HepG2 (cell line): Measurements from ENCODE around the gene GRAMD1A. TPM values are rescaled to one million over a fixed set of nuclear protein-coding genes. Genes with fewer than 3 reads are reported as not detected.

Experiments
- BHLHE40 ChIP-seq: IDR thresholded peaks from 2 replicates; pipeline ENCODE4 v1.6.1; 2011; ENCODE audit warnings: low read length, improper control_type of control experiment
- CCDC6 ChIP-seq: sonication (generic); formaldehyde crosslinking; IDR thresholded peaks from 2 replicates; pipeline ENCODE4 v1.8.1; 2022; ENCODE audit warnings: mild to moderate bottlenecking, missing genetic modification reagents, moderate library complexity
- CEBPB ChIP-seq: IDR thresholded peaks from 2 replicates; pipeline ENCODE4 v1.6.1; 2011; ENCODE audit warnings: low read depth, low read length, improper control_type of control experiment, borderline replicate concordance
- JARID2 ChIP-seq: sonication (generic); formaldehyde crosslinking; IDR thresholded peaks from 2 replicates; pipeline ENCODE4 v1.8.1; 2023; ENCODE audit warnings: missing genetic modification reagents, inconsistent platforms; ENCODE audit not compliant: insufficient replicate concordance
- JDP2 ChIP-seq: sonication (generic); formaldehyde crosslinking; IDR thresholded peaks from 2 replicates; pipeline ENCODE4 v1.8.1; 2022; ENCODE audit warnings: missing genetic modification reagents, borderline replicate concordance
- NFE2L2 ChIP-seq: fragments of 150-350 bp; IDR thresholded peaks from 2 replicates; pipeline ENCODE4 v1.6.1; 2014; ENCODE audit warnings: low read length
- RNF2 ChIP-seq: fragments of 450-650 bp; conservative IDR thresholded peaks from 2 replicates; pipeline ENCODE4 v1.6.1; 2016; ENCODE audit warnings: low read depth
- SOX5 ChIP-seq: IDR thresholded peaks from 2 replicates; pipeline ENCODE4 v1.6.1; 2016; ENCODE audit warnings: borderline replicate concordance
- TBX3 ChIP-seq: fragments of 450-650 bp; IDR thresholded peaks from 2 replicates; pipeline ENCODE4 v1.6.1; 2017; ENCODE audit warnings: antibody characterized with exemption, mild to moderate bottlenecking, inconsistent platforms, borderline replicate concordance
- TEAD3 ChIP-seq: optimal IDR thresholded peaks from 2 replicates; pipeline ENCODE3; 2016; ENCODE audit warnings: borderline replicate concordance
- U2AF1 ChIP-seq: fragments of 200-400 bp; formaldehyde crosslinking; optimal IDR thresholded peaks from 2 replicates; pipeline ENCODE3; 2017; ENCODE audit warnings: mild to moderate bottlenecking, low read depth, low read length
- ZBTB38 ChIP-seq: sonication (generic); formaldehyde crosslinking; IDR thresholded peaks from 2 replicates; pipeline ENCODE4 v1.5.1; 2020; ENCODE audit warnings: mild to moderate bottlenecking, missing genetic modification reagents
- ZNF207 ChIP-seq: fragments of 450-650 bp; IDR thresholded peaks from 2 replicates; pipeline ENCODE4 v1.6.1; 2016; ENCODE audit warnings: antibody characterized with exemption, borderline replicate concordance
- ZNF720 ChIP-seq: sonication (generic); formaldehyde crosslinking; IDR thresholded peaks from 2 replicates; pipeline ENCODE4 v1.4.0; 2020; ENCODE audit warnings: missing genetic modification reagents
- polyA plus RNA-seq, 8 experiments: library from polyadenylated mRNA; depleted of rRNA in 3 of 8; stranded (reverse) in 7 of 8; unstranded in 1 of 8; fragments of >200 nt; fragmentation: Illumina TruSeq in 4 of 8; extraction: Trizol in 4 of 8; gene quantifications; 2 replicates each; pipeline versions ENCODE4 v1.2.1 to v1.2.3, GENCODE V29; 2011 to 2016; ENCODE audit warnings: low read depth in 4 of 8, missing spikeins in 1 of 8, mixed read lengths in 1 of 8; ENCODE audit not compliant: insufficient read depth in 1 of 8
- total RNA-seq, 5 experiments: library from RNA; depleted of rRNA; stranded (reverse); fragments of >200 nt; fragmentation: Illumina TruSeq; extraction: Trizol; gene quantifications; 2 replicates each; pipeline ENCODE4 v1.2.3, GENCODE V29; 2016; ENCODE audit warnings: low read depth in 1 of 5
- TF ChIP-seq, protein P1 (sequence below): IDR thresholded peaks from 2 replicates; pipeline ENCODE4 v1.4.0; 2020; ENCODE audit warnings: mild to moderate bottlenecking, missing genetic modification reagents
- TF ChIP-seq, protein P2 (sequence below): sonication (generic); formaldehyde crosslinking; IDR thresholded peaks from 2 replicates; pipeline ENCODE4 v1.5.0; 2020; ENCODE audit warnings: mild to moderate bottlenecking, low read depth, missing genetic modification reagents, borderline replicate concordance
- TF ChIP-seq, protein P3 (sequence below): sonication (generic); formaldehyde crosslinking; IDR thresholded peaks from 2 replicates; pipeline ENCODE4 v1.5.0; 2020; ENCODE audit warnings: mild to moderate bottlenecking, missing genetic modification reagents, borderline replicate concordance
- TF ChIP-seq, protein P4 (sequence below): sonication (generic); formaldehyde crosslinking; IDR thresholded peaks from 2 replicates; pipeline ENCODE4 v1.4.0; 2020; ENCODE audit warnings: missing genetic modification reagents, borderline replicate concordance

Gene GRAMD1A
- total and polyA plus RNA-seq, 2 of the 13 experiments (the other 11 are each of a cell fraction or from before 2014, with no cell fraction given): 14.7 to 181 TPM

GRCh38 chr19:35038623-35039512 lies 38.7 kb downstream of the GRAMD1A start (continued):
- TF ChIP-seq, protein P1, sequence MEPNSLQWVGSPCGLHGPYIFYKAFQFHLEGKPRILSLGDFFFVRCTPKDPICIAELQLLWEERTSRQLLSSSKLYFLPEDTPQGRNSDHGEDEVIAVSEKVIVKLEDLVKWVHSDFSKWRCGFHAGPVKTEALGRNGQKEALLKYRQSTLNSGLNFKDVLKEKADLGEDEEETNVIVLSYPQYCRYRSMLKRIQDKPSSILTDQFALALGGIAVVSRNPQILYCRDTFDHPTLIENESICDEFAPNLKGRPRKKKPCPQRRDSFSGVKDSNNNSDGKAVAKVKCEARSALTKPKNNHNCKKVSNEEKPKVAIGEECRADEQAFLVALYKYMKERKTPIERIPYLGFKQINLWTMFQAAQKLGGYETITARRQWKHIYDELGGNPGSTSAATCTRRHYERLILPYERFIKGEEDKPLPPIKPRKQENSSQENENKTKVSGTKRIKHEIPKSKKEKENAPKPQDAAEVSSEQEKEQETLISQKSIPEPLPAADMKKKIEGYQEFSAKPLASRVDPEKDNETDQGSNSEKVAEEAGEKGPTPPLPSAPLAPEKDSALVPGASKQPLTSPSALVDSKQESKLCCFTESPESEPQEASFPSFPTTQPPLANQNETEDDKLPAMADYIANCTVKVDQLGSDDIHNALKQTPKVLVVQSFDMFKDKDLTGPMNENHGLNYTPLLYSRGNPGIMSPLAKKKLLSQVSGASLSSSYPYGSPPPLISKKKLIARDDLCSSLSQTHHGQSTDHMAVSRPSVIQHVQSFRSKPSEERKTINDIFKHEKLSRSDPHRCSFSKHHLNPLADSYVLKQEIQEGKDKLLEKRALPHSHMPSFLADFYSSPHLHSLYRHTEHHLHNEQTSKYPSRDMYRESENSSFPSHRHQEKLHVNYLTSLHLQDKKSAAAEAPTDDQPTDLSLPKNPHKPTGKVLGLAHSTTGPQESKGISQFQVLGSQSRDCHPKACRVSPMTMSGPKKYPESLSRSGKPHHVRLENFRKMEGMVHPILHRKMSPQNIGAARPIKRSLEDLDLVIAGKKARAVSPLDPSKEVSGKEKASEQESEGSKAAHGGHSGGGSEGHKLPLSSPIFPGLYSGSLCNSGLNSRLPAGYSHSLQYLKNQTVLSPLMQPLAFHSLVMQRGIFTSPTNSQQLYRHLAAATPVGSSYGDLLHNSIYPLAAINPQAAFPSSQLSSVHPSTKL (CRISPR knock-in tag): no peak
- TF ChIP-seq U2AF1: no peak
- peak; percentile 12 for TF ChIP-seq TEAD3
- no peak for TF ChIP-seq RNF2
- no peak for TF ChIP-seq NFE2L2
- TF ChIP-seq, protein P2, sequence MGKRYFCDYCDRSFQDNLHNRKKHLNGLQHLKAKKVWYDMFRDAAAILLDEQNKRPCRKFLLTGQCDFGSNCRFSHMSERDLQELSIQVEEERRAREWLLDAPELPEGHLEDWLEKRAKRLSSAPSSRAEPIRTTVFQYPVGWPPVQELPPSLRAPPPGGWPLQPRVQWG (CRISPR knock-in tag): no peak
- no peak for TF ChIP-seq JDP2 (CRISPR knock-in tag)
- TF ChIP-seq TBX3: no peak
- TF ChIP-seq ZNF207: no peak
- no peak for TF ChIP-seq SOX5 (CRISPR knock-in tag)
- TF ChIP-seq CEBPB: peak; percentile 51; the same call in 1 of the 2 replicates
- TF ChIP-seq, protein P3, sequence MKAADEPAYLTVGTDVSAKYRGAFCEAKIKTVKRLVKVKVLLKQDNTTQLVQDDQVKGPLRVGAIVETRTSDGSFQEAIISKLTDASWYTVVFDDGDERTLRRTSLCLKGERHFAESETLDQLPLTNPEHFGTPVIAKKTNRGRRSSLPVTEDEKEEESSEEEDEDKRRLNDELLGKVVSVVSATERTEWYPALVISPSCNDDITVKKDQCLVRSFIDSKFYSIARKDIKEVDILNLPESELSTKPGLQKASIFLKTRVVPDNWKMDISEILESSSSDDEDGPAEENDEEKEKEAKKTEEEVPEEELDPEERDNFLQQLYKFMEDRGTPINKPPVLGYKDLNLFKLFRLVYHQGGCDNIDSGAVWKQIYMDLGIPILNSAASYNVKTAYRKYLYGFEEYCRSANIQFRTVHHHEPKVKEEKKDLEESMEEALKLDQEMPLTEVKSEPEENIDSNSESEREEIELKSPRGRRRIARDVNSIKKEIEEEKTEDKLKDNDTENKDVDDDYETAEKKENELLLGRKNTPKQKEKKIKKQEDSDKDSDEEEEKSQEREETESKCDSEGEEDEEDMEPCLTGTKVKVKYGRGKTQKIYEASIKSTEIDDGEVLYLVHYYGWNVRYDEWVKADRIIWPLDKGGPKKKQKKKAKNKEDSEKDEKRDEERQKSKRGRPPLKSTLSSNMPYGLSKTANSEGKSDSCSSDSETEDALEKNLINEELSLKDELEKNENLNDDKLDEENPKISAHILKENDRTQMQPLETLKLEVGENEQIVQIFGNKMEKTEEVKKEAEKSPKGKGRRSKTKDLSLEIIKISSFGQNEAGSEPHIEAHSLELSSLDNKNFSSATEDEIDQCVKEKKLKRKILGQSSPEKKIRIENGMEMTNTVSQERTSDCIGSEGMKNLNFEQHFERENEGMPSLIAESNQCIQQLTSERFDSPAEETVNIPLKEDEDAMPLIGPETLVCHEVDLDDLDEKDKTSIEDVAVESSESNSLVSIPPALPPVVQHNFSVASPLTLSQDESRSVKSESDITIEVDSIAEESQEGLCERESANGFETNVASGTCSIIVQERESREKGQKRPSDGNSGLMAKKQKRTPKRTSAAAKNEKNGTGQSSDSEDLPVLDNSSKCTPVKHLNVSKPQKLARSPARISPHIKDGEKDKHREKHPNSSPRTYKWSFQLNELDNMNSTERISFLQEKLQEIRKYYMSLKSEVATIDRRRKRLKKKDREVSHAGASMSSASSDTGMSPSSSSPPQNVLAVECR (CRISPR knock-in tag): 0 out of 2 replicates have a peak, but pooled peaks have one; percentile 22
- TF ChIP-seq, protein P4, sequence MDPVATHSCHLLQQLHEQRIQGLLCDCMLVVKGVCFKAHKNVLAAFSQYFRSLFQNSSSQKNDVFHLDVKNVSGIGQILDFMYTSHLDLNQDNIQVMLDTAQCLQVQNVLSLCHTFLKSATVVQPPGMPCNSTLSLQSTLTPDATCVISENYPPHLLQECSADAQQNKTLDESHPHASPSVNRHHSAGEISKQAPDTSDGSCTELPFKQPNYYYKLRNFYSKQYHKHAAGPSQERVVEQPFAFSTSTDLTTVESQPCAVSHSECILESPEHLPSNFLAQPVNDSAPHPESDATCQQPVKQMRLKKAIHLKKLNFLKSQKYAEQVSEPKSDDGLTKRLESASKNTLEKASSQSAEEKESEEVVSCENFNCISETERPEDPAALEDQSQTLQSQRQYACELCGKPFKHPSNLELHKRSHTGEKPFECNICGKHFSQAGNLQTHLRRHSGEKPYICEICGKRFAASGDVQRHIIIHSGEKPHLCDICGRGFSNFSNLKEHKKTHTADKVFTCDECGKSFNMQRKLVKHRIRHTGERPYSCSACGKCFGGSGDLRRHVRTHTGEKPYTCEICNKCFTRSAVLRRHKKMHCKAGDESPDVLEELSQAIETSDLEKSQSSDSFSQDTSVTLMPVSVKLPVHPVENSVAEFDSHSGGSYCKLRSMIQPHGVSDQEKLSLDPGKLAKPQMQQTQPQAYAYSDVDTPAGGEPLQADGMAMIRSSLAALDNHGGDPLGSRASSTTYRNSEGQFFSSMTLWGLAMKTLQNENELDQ (CRISPR knock-in tag): no peak
- TF ChIP-seq BHLHE40: no peak
- no peak for TF ChIP-seq ZNF720 (CRISPR knock-in tag)
- TF ChIP-seq JARID2: no peak
- peak; percentile 75; the same call in 1 of the 2 replicates for TF ChIP-seq ZBTB38 (CRISPR knock-in tag)
- TF ChIP-seq CCDC6 (CRISPR knock-in tag): no peak
